Loucy (cell line): ENCODE data around the gene TUBA4B.

Experiments
- EZH2phosphoT487 ChIP-seq: fragments of 200-600 bp; IDR thresholded peaks from 2 replicates; pipeline ENCODE4 v1.6.1; 2018; ENCODE audit warnings: antibody characterized with exemption, mild to moderate bottlenecking, moderate library complexity, borderline replicate concordance
- TF ChIP-seq, protein P1 (sequence below): fragments of 200-600 bp; sonication (generic); conservative IDR thresholded peaks from 2 replicates; pipeline ENCODE4 v1.5.1; 2014; ENCODE audit warnings: mild to moderate bottlenecking, antibody characterized with exemption, low read length

DNA sequence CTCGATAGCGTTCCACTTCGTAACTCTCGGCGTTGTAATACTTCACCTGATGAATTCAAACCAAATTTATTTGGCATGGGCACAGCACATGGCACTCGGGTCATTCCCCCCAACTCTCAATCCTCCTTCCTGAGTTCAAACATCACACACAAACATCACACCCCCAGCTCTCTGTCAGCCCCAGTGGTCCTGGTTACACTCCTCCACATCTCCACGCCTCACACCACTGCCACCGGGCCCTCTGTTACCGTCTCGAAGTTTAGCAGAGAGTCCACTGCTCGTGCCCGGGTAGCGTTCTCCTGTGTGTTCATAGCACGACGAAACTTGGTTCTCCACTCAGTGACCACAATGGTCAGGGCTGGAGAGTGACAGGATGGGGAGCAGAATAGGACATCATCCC lies 38.9 kb upstream of the TUBA4B start:
- TF ChIP-seq, protein P1, sequence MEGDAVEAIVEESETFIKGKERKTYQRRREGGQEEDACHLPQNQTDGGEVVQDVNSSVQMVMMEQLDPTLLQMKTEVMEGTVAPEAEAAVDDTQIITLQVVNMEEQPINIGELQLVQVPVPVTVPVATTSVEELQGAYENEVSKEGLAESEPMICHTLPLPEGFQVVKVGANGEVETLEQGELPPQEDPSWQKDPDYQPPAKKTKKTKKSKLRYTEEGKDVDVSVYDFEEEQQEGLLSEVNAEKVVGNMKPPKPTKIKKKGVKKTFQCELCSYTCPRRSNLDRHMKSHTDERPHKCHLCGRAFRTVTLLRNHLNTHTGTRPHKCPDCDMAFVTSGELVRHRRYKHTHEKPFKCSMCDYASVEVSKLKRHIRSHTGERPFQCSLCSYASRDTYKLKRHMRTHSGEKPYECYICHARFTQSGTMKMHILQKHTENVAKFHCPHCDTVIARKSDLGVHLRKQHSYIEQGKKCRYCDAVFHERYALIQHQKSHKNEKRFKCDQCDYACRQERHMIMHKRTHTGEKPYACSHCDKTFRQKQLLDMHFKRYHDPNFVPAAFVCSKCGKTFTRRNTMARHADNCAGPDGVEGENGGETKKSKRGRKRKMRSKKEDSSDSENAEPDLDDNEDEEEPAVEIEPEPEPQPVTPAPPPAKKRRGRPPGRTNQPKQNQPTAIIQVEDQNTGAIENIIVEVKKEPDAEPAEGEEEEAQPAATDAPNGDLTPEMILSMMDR, result no peak
- no peak for TF ChIP-seq EZH2phosphoT487
